WI38 (cell line): ENCODE data around the gene CAPN2.

Experiments used
- H3K4me3 ChIP-seq: 2 replicates; pipeline ENCODE4 v1.5.1; 2011; ENCODE audit warnings: low read depth, mild to moderate bottlenecking, control low read depth, low read length
- CTCF ChIP-seq: IDR thresholded peaks from 2 replicates; pipeline ENCODE4 v1.5.1; 2012; ENCODE audit warnings: low read depth, mild to moderate bottlenecking, control low read depth, low read length

The CAPN2 gene

GRCh38 chr1:223760833-223761232 is 48.5 kb downstream of the CAPN2 start:
- H3K4me3 ChIP-seq = no peak overlapping the region
- TF ChIP-seq CTCF = no peak

GRCh38 chr1:223761411-223761810 is 49.1 kb downstream of the CAPN2 start:
- no peak for TF ChIP-seq CTCF
- no peak overlapping the region for H3K4me3 ChIP-seq

GRCh38 chr1:223763251-223763650 is 50.9 kb downstream of the CAPN2 start:
- no peak overlapping the region for H3K4me3 ChIP-seq
- TF ChIP-seq CTCF = no peak

GRCh38 chr1:223763881-223764280 is 51.5 kb downstream of the CAPN2 start:
- no peak for TF ChIP-seq CTCF
- H3K4me3 ChIP-seq = no peak overlapping the region

- TF ChIP-seq CTCF = no peak
- H3K4me3 ChIP-seq = no peak overlapping the region
Observed at GRCh38 chr1:223765036-223765718, 52.8 kb downstream of the CAPN2 start.

GRCh38 chr1:223765719-223766340 is 53.5 kb downstream of the CAPN2 start:
- H3K4me3 ChIP-seq = no peak overlapping the region
- no peak for TF ChIP-seq CTCF

GRCh38 chr1:223770621-223771315 is 58.4 kb downstream of the CAPN2 start:
- H3K4me3 ChIP-seq = no peak overlapping the region
- no peak for TF ChIP-seq CTCF
